H1 (cell line): ENCODE results near the gene ALG9. TPM values are rescaled to one million over a fixed set of nuclear protein-coding genes. Genes with fewer than 3 reads are reported as not detected.

Experiments used
- CTCF ChIA-PET: fragments of 300-600 bp; sonication (Branson Sonifier 250); formaldehyde crosslinking; loops from one replicate; lab custom pipeline; 2021; ENCODE audit not compliant: partially characterized antibody; lab: Charles Lee
- POLR2A ChIA-PET: fragments of 300-600 bp; sonication (Branson Sonifier 250); formaldehyde crosslinking; loops from one replicate; lab custom pipeline; 2021; ENCODE audit warnings: inconsistent platforms; ENCODE audit not compliant: partially characterized antibody; lab: Charles Lee
- DNase-seq, 2 experiments: peaks; one replicate each; pipeline versions ENCODE4 v3.0.0 to v3.0.0-alpha.2; 2010 to 2022; ENCODE audit warnings: low spot score in 2 of 2, low read depth in 1 of 2, mixed read lengths in 1 of 2
- FAIRE-seq: peaks from 2 replicates; lab custom pipeline; 2011; peaks lifted over from hg19 to GRCh38; lab: Jason Lieb, UNC
- H2AFZ ChIP-seq: 2 replicates; pipeline ENCODE4 v1.8.1; 2012; ENCODE audit warnings: low read length, inconsistent platforms
- H2AK5ac ChIP-seq: 2 replicates; pipeline ENCODE4 v1.6.1; 2013; ENCODE audit warnings: low read depth, low read length
- H2BK120ac ChIP-seq: replicated peaks from 2 replicates; pipeline ENCODE3; 2013; ENCODE audit warnings: low read depth, low read length, inconsistent platforms
- H2BK12ac ChIP-seq: 2 replicates; pipeline ENCODE4 v1.6.1; 2013; ENCODE audit warnings: low read depth, low read length
- H2BK15ac ChIP-seq: 2 replicates; pipeline ENCODE4 v1.6.1; 2013; ENCODE audit warnings: low read length
- H2BK20ac ChIP-seq: 2 replicates; pipeline ENCODE4 v1.6.1; 2013; ENCODE audit warnings: low read length
- H2BK5ac ChIP-seq: 2 replicates; pipeline ENCODE4 v1.6.1; 2013; ENCODE audit warnings: low read depth, low read length
- H3K14ac ChIP-seq: 2 replicates; pipeline ENCODE4 v1.6.1; 2013; ENCODE audit warnings: inconsistent platforms; ENCODE audit not compliant: insufficient read length
- H3K18ac ChIP-seq: 2 replicates; pipeline ENCODE4 v1.6.1; 2013; ENCODE audit warnings: low read length; ENCODE audit errors: extremely low read depth
- H3K23ac ChIP-seq: 2 replicates; pipeline ENCODE4 v1.6.1; 2013; ENCODE audit warnings: inconsistent platforms; ENCODE audit not compliant: insufficient read length
- H3K23me2 ChIP-seq: 2 replicates; pipeline ENCODE4 v1.6.1; 2013; ENCODE audit warnings: low read depth, low read length
- H3K27ac ChIP-seq: 2 replicates; pipeline ENCODE4 v1.6.1; 2011; ENCODE audit warnings: low read depth, low read length, inconsistent platforms
- H3K27me3 ChIP-seq, 4 experiments: replicated peaks in 1 of 4; 1 replicate in 1 of 4; 2 replicates in 3 of 4; pipeline versions ENCODE4 v1.6.1 to v1.8.1; 2011 to 2013; ENCODE audit warnings: low read length in 3 of 4, mild to moderate bottlenecking in 3 of 4, inconsistent platforms in 2 of 4, mixed read lengths in 2 of 4, moderate library complexity in 1 of 4; ENCODE audit not compliant: control insufficient read depth in 3 of 4, insufficient read depth in 3 of 4; ENCODE audit errors: extremely low read depth in 1 of 4
- H3K36me3 ChIP-seq, 4 experiments: 2 replicates each; pipeline versions ENCODE4 v1.6.1 to v1.8.1; 2011 to 2013; ENCODE audit warnings: mild to moderate bottlenecking in 4 of 4, low read length in 3 of 4, moderate library complexity in 2 of 4, control low read depth in 1 of 4, inconsistent platforms in 1 of 4; ENCODE audit not compliant: insufficient read depth in 4 of 4, control insufficient read depth in 2 of 4
- H3K4ac ChIP-seq: replicated peaks from 2 replicates; pipeline ENCODE3; 2013; ENCODE audit warnings: low read length, low read depth, mixed read lengths, inconsistent platforms; ENCODE audit not compliant: insufficient read length
- H3K4me1 ChIP-seq, 4 experiments: replicated peaks in 1 of 4; 1 replicate in 1 of 4; 2 replicates in 3 of 4; pipeline versions ENCODE4 v1.6.1 to v1.8.1; 2011 to 2013; ENCODE audit warnings: low read length in 3 of 4, inconsistent platforms in 2 of 4, mixed read lengths in 1 of 4; ENCODE audit not compliant: insufficient read depth in 4 of 4, control insufficient read depth in 3 of 4
- H3K4me2 ChIP-seq, 2 experiments: 2 replicates each; pipeline versions ENCODE4 v1.6.1 to v1.8.1; 2011 to 2013; ENCODE audit warnings: low read depth in 2 of 2, low read length in 2 of 2, control low read depth in 1 of 2, inconsistent platforms in 1 of 2, mild to moderate bottlenecking in 1 of 2; ENCODE audit not compliant: insufficient read depth in 1 of 2
- H3K4me3 ChIP-seq, 4 experiments: fragments of 200-600, 300-600 bp in 1 of 4; sonication (generic), shearing (Covaris generic), sonication (Bioruptor Twin) in 1 of 4; 2 replicates each; pipeline versions ENCODE4 v1.5.1 to v1.8.1; 2011 to 2016; ENCODE audit warnings: low read length in 4 of 4, low read depth in 3 of 4, control low read depth in 2 of 4, inconsistent platforms in 2 of 4, mild to moderate bottlenecking in 2 of 4, mixed read lengths in 1 of 4, moderate library complexity in 1 of 4; ENCODE audit not compliant: insufficient read depth in 2 of 4; ENCODE audit errors: extremely low read depth in 1 of 4
- H3K56ac ChIP-seq: replicated peaks from 2 replicates; pipeline ENCODE3; 2013; ENCODE audit warnings: low read depth, mild to moderate bottlenecking, mixed read lengths, low read length, inconsistent platforms; ENCODE audit not compliant: insufficient read length
- H3K79me1 ChIP-seq: 2 replicates; pipeline ENCODE4 v1.6.1; 2013; ENCODE audit warnings: low read depth, low read length, control low read depth
- H3K79me2 ChIP-seq, 2 experiments: 2 replicates each; pipeline versions ENCODE4 v1.6.1 to v1.8.1; 2012 to 2013; ENCODE audit warnings: low read length in 2 of 2, mild to moderate bottlenecking in 2 of 2, inconsistent platforms in 1 of 2; ENCODE audit not compliant: insufficient read depth in 2 of 2, control insufficient read depth in 1 of 2
- H3K9ac ChIP-seq, 4 experiments: replicated peaks in 1 of 4; 1 replicate in 1 of 4; 2 replicates in 3 of 4; pipeline versions ENCODE4 v1.6.1 to v1.8.1; 2011 to 2013; ENCODE audit warnings: low read depth in 3 of 4, low read length in 3 of 4, control low read depth in 2 of 4, mild to moderate bottlenecking in 2 of 4, moderate library complexity in 2 of 4, inconsistent platforms in 1 of 4; ENCODE audit errors: extremely low read depth in 1 of 4
- H3K9me3 ChIP-seq, 2 experiments: 2 replicates each; pipeline versions ENCODE4 v1.6.1 to v1.8.1; 2012 to 2013; ENCODE audit warnings: mild to moderate bottlenecking in 2 of 2, moderate library complexity in 2 of 2, control low read depth in 1 of 2, inconsistent platforms in 1 of 2, low read depth in 1 of 2, low read length in 1 of 2, mixed read lengths in 1 of 2; ENCODE audit not compliant: insufficient read depth in 2 of 2
- H4K20me1 ChIP-seq, 2 experiments: replicated peaks in 1 of 2; 2 replicates each; pipeline versions ENCODE3 to v1.8.1; 2011 to 2013; ENCODE audit warnings: inconsistent platforms in 2 of 2, low read length in 2 of 2, mild to moderate bottlenecking in 1 of 2; ENCODE audit not compliant: insufficient read depth in 2 of 2, control insufficient read depth in 1 of 2
- H4K5ac ChIP-seq: 2 replicates; pipeline ENCODE4 v1.6.1; 2013; ENCODE audit warnings: low read length, low read depth, mixed read lengths, inconsistent platforms; ENCODE audit not compliant: insufficient read length
- H4K8ac ChIP-seq: 2 replicates; pipeline ENCODE4 v1.8.0; 2013; ENCODE audit warnings: mild to moderate bottlenecking, moderate library complexity, low read length, inconsistent platforms; ENCODE audit not compliant: insufficient read depth; ENCODE audit errors: extremely low read depth
- H4K91ac ChIP-seq: replicated peaks from 2 replicates; pipeline ENCODE3; 2013; ENCODE audit warnings: low read length, mixed read lengths, inconsistent platforms; ENCODE audit not compliant: insufficient read length
- KDM1A ChIP-seq: fragments of 200-600, 300-600 bp; sonication (generic); IDR thresholded peaks from 2 replicates; pipeline ENCODE4 v1.7.1; 2016; ENCODE audit warnings: mild to moderate bottlenecking, low read length, borderline replicate concordance
- KDM5A ChIP-seq: fragments of 200-600 bp; IDR thresholded peaks from 2 replicates; pipeline ENCODE4 v1.7.1; 2012; ENCODE audit warnings: mild to moderate bottlenecking, low read length, inconsistent platforms, mixed read lengths
- RFX5 ChIP-seq: IDR thresholded peaks from 2 replicates; pipeline ENCODE4 v1.6.1; 2011; ENCODE audit warnings: low read depth, low read length, improper control_type of control experiment, borderline replicate concordance
- RXRA ChIP-seq: IDR thresholded peaks from 2 replicates; pipeline ENCODE4 v1.6.1; 2011; ENCODE audit warnings: low read depth, mild to moderate bottlenecking, low read length, moderate library complexity; ENCODE audit not compliant: insufficient read depth
- SIN3A ChIP-seq, 2 experiments: IDR thresholded peaks in 1 of 2; conservative IDR thresholded peaks in 1 of 2; 2 replicates each; pipeline ENCODE4 v1.6.1; 2011 to 2012; ENCODE audit warnings: low read length in 2 of 2, improper control_type of control experiment in 1 of 2, low read depth in 1 of 2, mild to moderate bottlenecking in 1 of 2
- TAF7 ChIP-seq: optimal IDR thresholded peaks from 2 replicates; pipeline ENCODE3; 2011; ENCODE audit warnings: low read depth, mild to moderate bottlenecking, inconsistent platforms, low read length, moderate library complexity, borderline replicate concordance
- ZNF274 ChIP-seq: IDR thresholded peaks from 2 replicates; pipeline ENCODE4 v1.7.0; 2012; ENCODE audit warnings: low read length, borderline replicate concordance; ENCODE audit errors: extremely low read depth
- WGBS, 2 experiments: shearing (Covaris generic) in 1 of 2; methylation state at CpG; one replicate each; pipeline versions ENCODE4 v1.1.6 to v1.1.7; 2013 to 2015; ENCODE audit warnings: low lambda C conversion rate in 2 of 2, mixed read lengths in 2 of 2, inconsistent platforms in 1 of 2, low coverage in 1 of 2, missing lambda C conversion rate in 1 of 2; ENCODE audit not compliant: insufficient replicate concordance in 2 of 2, insufficient coverage in 1 of 2, insufficient read length in 1 of 2; ENCODE audit errors: extremely low coverage in 1 of 2, missing lambda C conversion rate in 1 of 2; 5-methylcytosine and 5-hydroxymethylcytosine counted together
- polyA plus RNA-seq, 7 experiments: library from polyadenylated mRNA; depleted of rRNA in 3 of 7; stranded (reverse) in 5 of 7; unstranded in 2 of 7; fragments of >200 nt in 5 of 7; fragments of 200-250 nt in 2 of 7; gene quantifications; 1 replicate in 5 of 7; 2 replicates in 1 of 7; 4 replicates in 1 of 7; pipeline versions ENCODE4 v1.2.1 to v1.2.3, GENCODE V29; 2011 to 2013; ENCODE audit warnings: missing spikeins in 2 of 7, mixed read lengths in 2 of 7
- total RNA-seq: library from RNA; stranded (reverse); fragmentation: NEBNext Ultra II Directional; extraction: Animal tissue kit (Norgen Biotek cat#: 25700); gene quantifications from 2 replicates; pipeline ENCODE4 v1.2.1, GENCODE V29; 2021
- TF ChIP-seq, protein P1 (sequence below): IDR thresholded peaks from 2 replicates; pipeline ENCODE4 v1.6.1; 2011; ENCODE audit warnings: low read length, improper control_type of control experiment

Gene ALG9
- total and polyA plus RNA-seq, 2 of the 8 experiments (the other 6 are each of a cell fraction or from before 2014, with no cell fraction given) = 23.5 to 24.5 TPM

- TF ChIP-seq SIN3A (conservative IDR thresholded peaks at IDR 0.05 in 1 of 2, IDR thresholded peaks at IDR 0.05 in 1 of 2; ENCODE audit: low read depth in 1 of 2, low read length in 2 of 2) (no peak), KDM5A (no peak), RXRA (no peak), KDM1A (no peak), TAF7 (no peak), RFX5 (no peak), ZNF274 (no peak)
- TF ChIP-seq, protein P1, sequence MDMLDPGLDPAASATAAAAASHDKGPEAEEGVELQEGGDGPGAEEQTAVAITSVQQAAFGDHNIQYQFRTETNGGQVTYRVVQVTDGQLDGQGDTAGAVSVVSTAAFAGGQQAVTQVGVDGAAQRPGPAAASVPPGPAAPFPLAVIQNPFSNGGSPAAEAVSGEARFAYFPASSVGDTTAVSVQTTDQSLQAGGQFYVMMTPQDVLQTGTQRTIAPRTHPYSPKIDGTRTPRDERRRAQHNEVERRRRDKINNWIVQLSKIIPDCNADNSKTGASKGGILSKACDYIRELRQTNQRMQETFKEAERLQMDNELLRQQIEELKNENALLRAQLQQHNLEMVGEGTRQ = no peak
- 0 out of 2 replicates have a peak overlapping the region, but pooled peaks have one; percentile 5 for H2BK15ac ChIP-seq
- POLR2A ChIA-PET = interaction anchor here (0.6 to 4.0 kb wide), 19 partner anchors 9 to 312 kb away, joined by 3 to 25 read pairs (median 5); partner anchors contain the start of genes CFAP68 and SIK2
Observed at GRCh38 chr11:111766834-111767142, 104.6 kb downstream of the ALG9 start.

More at GRCh38 chr11:111766834-111767142, 104.6 kb downstream of the ALG9 start:
- H2BK120ac ChIP-seq = no peak overlapping the region
- no peaks in the 10 kb centered on the region for H3K9me3 ChIP-seq
- H3K18ac ChIP-seq = peak overlapping the region; percentile 9; the same call in 1 of the 2 replicates
- H4K91ac ChIP-seq = no peak overlapping the region
- peak overlapping the region; percentile 93 for H3K27ac ChIP-seq
- no peak overlapping the region for H2AK5ac ChIP-seq
- H2BK5ac ChIP-seq = peak overlapping the region; percentile 91; the same call in 1 of the 2 replicates
- WGBS, 2 experiments = 14% methylated on average over 7 of the region's 7 CpGs; no CpG with 5 or more reads in 1 of the 2 experiments
- H3K4ac ChIP-seq = no peak overlapping the region
- FAIRE-seq (peak; percentile 19), DNase-seq (no peak)
- peaks cover 0 to 25% of the 10 kb centered on the region in 2 experiments; a peak in 2 of 4 replicates for H3K79me2 ChIP-seq
- H2BK20ac ChIP-seq = no peak overlapping the region
- CTCF ChIA-PET = interaction anchor here (0.7 to 11.4 kb wide), 10 partner anchors 10 to 215 kb away, joined by 3 to 106 read pairs (median 4); partner anchors contain the start of gene SIK2
- no peak overlapping the region for H3K14ac ChIP-seq
- peak overlapping the region; percentile 91; the same call in 1 of the 2 replicates for H4K8ac ChIP-seq
- H3K27me3 ChIP-seq = no peaks in the 10 kb centered on the region
- H2AFZ ChIP-seq = peak overlapping the region; percentile 91
- H3K23me2 ChIP-seq = peaks cover 6% of the 10 kb centered on the region
- H3K4me2 ChIP-seq = peak overlapping the region; percentile 84 to 88
- no peaks in the 10 kb centered on the region; the same call in 1 of the 2 replicates for H3K79me1 ChIP-seq
- peaks cover 0 to 13% (median 8%) of the 10 kb centered on the region in 4 experiments; a peak in 4 of 7 replicates for H3K4me1 ChIP-seq
- peaks cover 0 to 23% (median 10%) of the 10 kb centered on the region in 4 experiments; a peak in 5 of 8 replicates for H3K36me3 ChIP-seq
- H3K9ac ChIP-seq = peak overlapping the region in 3 of 4 experiments; percentile 74 to 91 (median 89); a peak in 6 of 7 replicates
- H3K56ac ChIP-seq = peak overlapping the region; percentile 38
- H4K20me1 ChIP-seq = peaks cover 0 to 3% of the 10 kb centered on the region in 2 experiments
- peak overlapping the region; percentile 17 for H4K5ac ChIP-seq
- no peak overlapping the region; the same call in 1 of the 2 replicates for H2BK12ac ChIP-seq
- peak overlapping the region; percentile 73 to 97 (median 86); a peak in 7 of 8 replicates for H3K4me3 ChIP-seq
- H3K23ac ChIP-seq = no peak overlapping the region
